Measurements from ENCODE around the gene UGCG.
"Not testable (repeated sequence)": the region's sequence is repeated elsewhere in the genome, so short reads cannot be mapped to it uniquely, and the experiment has no call there.

Gene UGCG

DNA sequence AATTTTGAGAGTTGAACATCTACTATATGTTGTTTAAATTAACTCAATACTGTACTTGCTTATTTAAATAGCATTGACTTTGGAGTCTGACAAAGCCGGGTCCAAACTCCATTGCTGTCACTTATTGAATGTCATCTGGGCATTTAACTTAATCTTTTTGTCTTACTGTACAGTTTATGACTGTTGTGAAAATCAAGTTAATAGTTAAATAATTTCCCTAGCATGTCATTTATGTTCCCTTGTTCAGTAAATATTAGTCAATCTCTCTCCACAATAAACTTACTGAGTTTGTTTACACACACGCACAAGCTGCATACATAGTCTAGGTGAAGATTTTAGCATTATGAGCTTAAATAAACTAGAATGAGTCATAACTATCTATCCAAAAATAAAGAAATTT, 6.3 kb upstream of the UGCG start:
- DNase-seq (ENCODE audit: extremely low read depth in 1 of 2, low read depth in 1 of 2), result no peak

DNA sequence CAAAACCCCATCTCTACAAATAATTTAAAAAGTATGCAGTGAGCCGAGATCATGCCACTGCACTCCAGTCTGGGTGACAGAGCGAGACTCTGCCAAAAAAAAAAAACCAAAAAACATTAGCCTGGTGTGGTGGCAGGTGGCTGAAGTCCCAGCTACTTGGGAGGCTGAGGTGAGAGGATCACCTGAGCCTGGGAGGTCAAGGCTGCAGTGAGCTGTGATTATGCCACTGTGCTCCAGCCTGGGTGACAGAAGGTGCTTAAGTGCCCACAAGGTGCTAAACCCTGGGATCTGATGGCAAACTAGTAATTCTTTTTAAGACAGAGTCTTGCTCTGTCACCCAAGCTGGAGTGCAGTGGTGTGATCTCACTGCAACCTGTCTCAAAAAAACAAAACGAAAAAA, 5.7 kb upstream of the UGCG start:
- DNase-seq (ENCODE audit: extremely low read depth in 1 of 2, low read depth in 1 of 2), result not testable (repeated sequence)

DNA sequence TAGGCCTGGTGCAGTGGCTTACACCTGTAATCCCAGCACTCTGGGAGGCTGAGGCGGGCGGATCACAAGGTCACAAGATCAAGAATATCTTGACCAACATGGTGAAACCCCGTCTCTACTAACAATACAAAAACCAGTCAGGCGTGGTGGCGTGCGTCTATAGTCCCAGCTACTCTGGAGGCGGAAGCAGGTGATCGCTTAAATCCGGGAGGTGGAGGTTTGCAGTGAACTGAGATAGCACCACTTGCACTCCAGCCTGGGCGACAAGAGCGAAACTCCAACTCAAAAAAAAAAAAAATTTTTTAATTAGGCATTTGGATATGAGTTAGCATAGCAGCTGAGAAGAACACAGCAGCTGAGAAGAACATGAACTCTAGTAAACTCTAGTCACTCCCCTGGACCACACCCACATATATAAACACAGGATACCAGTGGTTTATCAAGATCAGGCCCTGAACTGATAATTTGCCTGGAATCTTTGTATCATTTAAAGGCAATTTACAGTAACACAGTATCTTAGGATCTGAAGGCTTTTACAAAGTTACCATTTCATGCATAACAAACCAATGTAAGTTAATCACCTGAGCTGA, 4.6 kb upstream of the UGCG start:
- no peak for DNase-seq (ENCODE audit: extremely low read depth in 1 of 2, low read depth in 1 of 2)

DNA sequence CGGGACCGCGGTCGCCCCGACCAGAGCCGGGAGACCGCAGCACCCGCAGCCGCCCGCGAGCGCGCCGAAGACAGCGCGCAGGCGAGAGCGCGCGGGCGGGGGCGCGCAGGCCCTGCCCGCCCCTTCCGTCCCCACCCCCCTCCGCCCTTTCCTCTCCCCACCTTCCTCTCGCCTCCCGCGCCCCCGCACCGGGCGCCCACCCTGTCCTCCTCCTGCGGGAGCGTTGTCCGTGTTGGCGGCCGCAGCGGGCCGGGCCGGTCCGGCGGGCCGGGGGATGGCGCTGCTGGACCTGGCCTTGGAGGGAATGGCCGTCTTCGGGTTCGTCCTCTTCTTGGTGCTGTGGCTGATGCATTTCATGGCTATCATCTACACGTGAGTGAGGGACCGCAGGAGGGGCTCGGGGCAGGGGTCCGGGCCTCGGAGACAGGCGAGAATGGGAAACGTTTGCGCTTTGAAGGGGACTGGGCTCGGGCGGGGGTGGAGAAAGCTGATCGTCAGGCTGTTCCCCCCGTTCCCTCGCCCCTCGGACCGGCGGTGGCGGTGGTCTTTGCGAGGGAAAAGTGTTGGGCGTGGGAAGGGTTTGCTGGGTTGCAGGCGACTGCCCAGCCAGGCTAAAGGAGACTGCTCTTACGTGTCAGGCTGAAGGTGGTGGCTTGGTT, 457 bp downstream of the UGCG start:
- peak; percentile 6 to 46 for DNase-seq (ENCODE audit: extremely low read depth in 1 of 2, low read depth in 1 of 2)

DNA sequence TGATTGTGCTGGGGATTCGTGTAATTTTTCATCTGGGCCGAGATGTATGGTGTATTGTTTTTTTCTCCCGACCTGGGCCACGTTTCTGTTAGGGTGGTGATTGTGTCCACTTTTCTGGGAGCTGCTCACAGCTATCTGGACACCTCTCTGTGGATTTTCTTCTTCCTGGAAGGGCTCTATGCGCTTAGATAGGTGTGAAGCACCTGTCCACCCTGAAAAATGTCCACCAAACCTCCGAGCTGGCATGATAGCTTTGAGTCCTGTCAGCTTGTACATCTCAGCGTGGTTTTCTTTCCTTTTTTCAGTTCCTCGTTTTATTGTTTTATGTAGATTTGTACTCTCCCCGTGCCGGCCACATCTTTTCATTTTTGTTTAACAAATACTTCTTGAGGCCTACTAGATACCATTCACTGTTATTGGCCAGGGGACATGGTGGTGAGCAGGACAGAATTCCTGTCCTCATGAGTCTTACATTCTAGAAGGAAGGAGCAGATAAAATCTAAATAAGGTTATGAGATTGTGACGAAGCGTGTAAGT, 1.1 kb downstream of the UGCG start:
- no peak for DNase-seq (ENCODE audit: extremely low read depth in 1 of 2, low read depth in 1 of 2)

DNA sequence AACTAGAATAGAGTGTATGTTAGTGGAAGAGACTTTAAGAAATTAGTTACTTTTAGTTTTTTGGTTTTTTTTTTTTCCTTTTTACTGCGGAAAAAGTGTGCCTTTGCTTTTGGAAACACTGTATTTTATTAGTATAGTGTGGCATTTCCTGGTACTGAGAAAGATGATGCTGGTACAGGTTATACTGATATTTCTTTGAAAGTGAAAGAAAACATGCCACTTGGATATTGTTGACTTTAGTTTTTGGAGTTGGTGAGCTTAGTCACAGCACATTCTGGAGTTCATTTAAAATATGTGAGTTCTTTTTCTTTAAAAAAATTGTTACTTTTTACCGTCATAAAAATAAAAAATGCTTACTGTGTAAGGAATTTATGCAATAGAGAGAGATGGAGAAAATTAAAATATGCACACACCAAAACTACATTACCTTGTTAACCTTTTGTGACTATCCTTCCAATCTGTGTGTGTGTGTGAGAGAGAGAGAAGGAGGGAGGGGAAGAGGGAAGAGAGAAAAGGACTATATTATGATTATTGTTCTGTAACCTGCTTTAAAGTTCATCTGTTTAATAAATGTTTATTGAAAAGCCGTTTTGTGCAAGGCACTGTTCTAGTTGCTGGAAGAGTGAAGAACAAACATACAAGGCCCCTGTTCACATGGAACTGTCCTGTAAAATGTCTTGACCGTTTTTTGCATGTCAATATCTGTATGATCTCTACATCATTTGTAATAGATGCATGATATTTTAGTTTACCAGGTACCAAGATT, 1.9 kb downstream of the UGCG start:
- DNase-seq (ENCODE audit: extremely low read depth in 1 of 2, low read depth in 1 of 2), result no peak

DNA sequence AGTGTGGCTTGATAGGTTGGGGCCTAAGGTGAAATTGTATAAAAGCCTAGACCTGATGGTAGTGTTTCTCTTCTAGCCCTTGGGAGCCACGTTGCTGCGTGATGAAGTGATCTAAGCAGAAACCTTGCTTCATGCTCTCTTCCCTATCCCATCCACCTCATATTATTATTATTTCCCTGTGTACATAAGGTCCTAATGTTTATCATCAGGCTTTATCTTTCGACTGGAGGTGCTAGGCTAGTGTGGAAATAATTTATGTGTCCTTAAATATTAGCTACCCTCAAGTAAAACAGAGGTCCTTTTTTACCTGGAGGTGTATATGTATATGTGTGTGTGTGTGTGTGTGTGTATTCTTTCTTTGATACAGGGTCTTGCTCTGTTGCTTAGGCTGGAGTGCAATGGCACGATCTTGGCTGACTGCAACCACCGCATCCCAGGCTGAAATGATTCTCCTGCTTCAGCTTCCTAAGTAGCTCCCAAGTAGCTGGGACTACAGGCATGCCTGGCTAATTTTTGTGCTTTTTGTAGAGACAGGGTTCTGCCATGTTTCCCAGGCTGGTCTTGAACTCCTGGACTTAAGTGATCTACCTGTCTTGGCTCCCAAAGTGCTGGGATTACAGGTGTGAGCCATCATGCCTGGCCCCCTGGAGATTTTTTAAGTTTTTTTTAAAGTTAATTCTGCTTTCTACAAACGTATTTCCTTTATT, 3.7 kb downstream of the UGCG start:
- DNase-seq (ENCODE audit: extremely low read depth in 1 of 2, low read depth in 1 of 2), result no peak

DNA sequence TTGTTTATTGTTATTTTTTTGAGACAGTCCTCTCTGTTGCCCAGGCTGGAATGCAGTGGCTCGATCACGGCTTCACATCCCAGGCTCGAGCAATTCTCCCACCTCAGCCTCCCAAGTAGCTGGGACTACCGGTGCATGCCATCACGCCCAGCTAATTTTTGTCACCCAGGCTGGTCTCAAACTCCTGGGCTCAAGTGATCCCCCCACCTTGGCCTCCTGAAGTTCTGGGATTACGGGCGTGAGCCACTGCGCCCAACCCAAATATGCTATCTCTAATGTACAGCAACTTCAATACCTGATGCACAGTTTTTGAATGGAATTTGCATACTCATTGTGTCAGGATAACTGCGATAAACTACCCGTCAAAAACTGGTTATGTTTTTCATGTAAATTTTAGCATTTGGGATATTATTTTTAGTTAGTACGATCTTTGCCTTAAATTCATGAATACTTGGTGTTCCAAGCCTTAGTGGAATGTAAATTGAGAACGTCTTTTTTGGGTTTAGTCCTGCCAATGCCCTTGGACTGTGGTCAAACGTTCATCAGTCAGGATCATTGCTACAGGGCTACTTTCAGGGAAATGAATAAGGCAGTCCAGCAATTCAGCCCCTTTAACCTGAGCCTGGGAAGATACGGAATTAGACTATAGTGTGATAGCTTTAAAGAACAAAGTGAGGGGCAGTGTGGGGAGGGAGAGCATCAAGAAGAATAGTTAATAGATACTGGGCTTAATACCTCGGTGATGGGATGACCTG, 4.4 kb downstream of the UGCG start:
- no peak for DNase-seq (ENCODE audit: extremely low read depth in 1 of 2, low read depth in 1 of 2)

DNA sequence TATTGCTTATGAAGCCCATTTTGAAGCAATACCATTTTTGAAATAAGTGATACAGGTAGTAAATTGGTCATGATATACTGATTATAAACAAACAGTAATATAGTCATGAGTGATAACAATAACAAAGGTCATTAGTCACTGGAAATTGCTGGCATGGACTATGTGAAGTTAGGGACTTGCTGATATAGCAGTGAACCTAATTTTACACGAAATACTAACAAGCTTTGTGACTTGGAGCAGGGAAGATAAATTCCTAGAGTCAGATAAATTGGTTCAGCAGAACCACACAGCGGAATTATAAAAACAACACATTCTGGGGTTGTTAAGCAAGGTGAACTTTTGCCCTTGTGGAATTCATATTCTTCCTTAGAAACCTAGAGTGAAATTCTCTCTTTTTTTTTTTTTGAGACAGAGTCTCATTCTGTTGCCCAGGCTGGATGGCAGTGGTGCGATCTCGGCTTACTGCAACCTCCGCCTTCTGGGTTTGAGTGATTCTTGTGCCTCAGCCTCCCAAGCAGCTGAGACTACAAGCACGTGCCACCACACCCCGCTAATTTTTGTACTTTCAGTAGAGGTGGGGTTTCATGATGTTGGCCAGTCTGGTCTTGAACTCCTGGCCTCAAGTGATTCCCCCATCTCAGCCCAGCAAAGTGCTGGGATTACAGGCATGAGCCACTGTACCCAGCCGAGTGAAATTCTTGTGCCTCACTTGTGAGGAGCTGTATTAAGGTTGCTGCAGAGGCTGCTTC, 6.0 kb downstream of the UGCG start:
- no peak for DNase-seq (ENCODE audit: extremely low read depth in 1 of 2, low read depth in 1 of 2)

DNA sequence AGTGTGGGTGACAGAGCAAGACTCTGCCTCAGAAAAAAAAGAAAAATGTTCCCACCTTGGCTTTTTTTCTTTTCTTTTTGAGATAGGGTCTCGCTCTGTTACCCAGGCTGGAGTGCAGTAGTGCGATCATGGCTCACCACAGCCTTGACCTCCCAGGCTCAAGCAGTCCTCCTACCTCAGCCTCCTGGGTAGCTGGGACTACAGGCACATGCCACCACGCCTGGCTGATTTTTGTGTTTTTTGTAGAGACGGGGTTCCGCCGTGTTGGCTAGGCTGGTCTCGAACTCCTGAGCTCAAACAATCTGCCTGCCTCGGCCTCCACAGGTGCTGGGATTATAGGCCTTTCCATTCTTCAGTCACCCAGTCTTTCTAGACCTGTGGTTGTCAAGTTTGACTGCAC, 6.9 kb downstream of the UGCG start:
- DNase-seq (ENCODE audit: extremely low read depth in 1 of 2, low read depth in 1 of 2), result not testable (repeated sequence)

DNA sequence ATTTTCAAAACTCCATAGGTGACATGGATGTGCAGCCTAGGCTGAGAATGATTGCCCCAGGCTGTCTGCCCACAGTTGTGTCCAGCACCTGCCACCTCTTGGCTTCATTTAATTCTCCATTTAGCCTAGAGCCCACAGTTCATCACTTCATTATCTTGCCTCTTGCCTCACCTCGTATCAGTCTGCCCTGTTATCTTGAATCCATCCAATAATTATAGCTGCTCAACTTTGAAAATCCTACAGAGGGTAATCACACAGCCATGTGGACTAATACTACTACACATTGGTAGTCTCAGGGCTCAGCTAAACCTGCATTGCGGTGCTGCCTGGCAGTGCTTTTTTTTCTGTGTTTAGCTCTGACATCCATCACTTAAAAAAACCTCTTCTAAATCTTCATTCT, 7.4 kb downstream of the UGCG start:
- DNase-seq (ENCODE audit: extremely low read depth in 1 of 2, low read depth in 1 of 2), result no peak

DNA sequence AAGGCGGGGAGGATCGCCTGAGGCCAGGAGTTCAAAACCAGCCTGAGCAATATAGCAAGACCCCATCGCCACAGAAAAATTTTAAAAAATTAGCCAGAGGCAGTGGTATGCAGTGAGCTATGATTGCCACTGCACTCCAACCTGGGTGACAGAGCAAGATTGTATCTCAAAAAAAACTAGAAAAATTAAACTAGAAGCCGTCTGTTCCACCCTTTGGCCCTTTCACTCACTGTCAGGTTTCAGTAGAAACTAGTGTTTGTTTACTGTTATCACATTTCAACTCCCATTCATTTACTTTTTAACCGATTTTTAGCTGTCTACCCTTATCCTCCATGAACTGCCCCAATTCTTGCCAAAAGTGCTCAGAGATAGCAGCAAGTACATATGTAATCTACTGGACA, 8.3 kb downstream of the UGCG start:
- DNase-seq (ENCODE audit: extremely low read depth in 1 of 2, low read depth in 1 of 2), result no peak

DNA sequence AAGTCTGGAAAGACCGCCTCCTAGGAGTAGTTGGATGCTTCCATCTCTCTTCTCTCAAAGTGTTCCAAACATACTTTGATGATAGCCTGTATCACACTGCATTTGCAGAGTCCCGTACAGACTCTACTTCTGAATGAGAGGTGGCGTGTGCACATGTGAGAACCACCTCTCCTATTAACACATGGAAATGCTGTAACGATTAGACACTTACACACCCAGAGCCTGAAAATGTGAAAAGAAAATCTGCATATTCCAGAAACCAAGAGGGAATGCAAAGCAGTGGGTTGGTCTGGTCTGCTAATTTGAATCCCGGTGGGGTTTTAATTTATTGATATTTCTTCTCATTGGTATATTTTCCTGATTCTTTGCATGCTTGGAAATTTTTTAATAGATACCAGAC, 10.5 kb downstream of the UGCG start:
- DNase-seq (ENCODE audit: extremely low read depth in 1 of 2, low read depth in 1 of 2), result no peak

DNA sequence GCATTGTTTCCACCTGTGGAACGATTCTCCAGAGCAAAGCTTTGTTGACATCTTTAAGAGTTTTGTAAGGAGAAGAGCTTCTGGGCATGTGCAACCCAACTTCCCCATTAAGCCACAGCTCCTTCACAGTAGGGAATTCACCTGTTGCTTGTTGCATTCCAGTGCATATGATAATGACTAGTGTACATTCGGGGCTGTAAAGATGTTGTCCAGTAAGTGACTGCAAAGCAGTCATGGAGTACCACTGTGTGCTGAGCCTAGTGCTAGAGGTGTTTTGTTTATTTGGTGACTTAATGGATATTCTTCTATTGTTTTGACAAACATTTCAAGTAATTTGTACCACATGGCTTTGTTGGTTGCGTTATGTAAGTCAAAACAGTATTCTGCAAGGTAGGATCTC, 12.8 kb downstream of the UGCG start:
- no peak for DNase-seq (ENCODE audit: extremely low read depth in 1 of 2, low read depth in 1 of 2)

DNA sequence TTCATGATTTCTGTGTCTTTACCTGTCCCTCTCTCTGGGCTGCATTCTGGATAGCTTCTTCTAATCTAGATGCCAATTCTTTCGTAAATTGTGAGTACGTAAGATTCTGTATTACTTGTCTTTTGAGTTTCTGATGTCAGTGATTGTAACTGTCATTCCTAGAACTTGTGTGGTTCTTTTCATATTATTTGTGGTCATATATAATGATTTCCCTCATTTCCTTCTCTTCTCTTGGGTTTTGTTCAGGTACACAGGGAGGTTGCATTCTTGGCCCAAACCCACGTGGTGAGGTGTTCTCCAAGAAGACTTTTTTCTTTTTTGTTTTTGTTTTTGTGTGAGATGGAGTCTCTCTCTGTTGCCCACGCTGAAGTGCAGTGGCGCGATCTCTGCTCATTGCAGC, 13.8 kb downstream of the UGCG start:
- no peak for DNase-seq (ENCODE audit: extremely low read depth in 1 of 2, low read depth in 1 of 2)

DNA sequence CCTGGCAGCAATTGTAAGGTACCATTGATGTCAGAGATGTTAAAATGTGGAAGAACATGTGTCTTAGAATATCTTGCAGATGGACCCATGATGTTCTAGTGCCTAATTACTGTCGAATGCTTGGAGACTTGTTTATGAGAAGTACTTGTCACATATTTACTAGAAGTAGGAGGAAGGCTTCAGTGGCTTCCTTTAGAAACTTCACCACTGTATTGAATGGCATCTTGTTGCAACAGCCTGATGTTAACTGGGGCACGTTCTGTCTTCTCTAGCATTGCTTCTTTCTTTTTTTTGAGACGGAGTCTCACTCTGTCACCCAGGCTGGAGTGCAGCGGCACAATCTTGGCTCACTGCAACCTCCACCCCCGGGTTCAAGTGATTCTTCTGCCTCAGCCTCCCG, 16.5 kb downstream of the UGCG start:
- DNase-seq (ENCODE audit: extremely low read depth in 1 of 2, low read depth in 1 of 2), result no peak

DNA sequence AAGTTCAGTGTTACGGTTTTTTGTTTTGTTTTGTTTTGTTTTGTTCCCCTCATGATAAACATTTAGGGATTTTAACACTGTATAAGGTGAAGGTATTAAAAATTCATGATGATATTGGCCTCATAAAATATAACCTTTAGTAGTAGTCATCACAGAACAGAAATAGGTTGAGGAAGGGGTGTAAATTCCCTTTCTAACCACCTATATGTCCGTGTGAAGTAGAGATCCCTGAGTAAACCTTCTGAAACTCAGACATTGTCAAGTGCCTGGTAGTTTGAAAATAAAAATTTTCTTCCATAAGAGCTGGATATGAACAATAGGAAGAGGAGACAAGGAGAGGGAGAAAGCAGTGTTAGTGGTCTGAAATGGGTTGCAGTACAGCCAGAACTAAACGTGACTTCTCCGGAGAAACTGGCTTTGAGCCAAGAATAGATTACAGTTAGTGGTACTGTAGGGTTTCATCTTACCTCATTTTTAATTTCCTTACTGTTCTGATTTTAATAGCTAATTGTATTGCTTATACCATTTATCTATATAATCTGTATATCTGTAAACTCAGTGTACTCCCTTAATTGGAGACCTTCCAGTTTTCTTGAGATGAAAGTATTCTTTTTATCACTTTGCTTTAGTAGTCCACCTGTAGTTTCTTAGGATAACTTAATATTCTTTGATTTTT, 18.3 kb downstream of the UGCG start:
- DNase-seq (ENCODE audit: extremely low read depth in 1 of 2, low read depth in 1 of 2), result no peak

DNA sequence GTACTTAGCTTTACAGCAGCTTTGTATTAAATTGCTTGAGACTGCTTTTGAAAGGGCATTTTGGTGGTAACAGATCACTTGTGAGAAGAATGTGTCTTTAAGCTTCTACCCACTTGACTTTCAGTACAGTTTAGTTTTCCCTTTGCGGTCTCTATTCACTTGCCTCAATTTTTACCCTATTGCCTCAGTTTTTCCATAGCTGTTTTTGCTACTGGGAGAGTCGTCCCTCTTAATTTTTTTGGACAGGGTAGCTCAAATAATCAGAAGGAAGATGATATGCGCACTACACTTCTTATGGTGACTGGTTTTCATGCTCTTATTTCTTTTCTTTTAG, 18.8 kb downstream of the UGCG start:
- no peak for DNase-seq (ENCODE audit: extremely low read depth in 1 of 2, low read depth in 1 of 2)

DNA sequence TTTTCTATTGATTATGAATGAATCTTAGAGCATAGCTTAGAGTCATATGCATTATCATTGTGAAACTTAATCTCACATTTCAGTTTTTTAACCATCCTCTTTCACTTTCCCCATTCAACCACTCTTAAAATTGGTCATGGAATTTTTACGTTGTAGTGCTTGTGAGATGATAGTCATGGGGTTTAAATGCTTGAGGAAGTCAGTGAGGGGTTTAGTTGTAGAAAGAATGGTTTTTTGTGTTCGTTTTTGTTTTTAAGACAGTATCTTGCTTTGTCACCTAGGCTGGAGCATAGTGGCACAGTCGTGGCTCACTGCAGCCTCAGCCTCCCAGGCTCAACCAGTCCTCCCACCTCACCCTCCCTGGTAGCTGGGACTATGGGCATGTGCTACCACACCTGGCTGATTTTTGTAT, 19.6 kb downstream of the UGCG start:
- no peak for DNase-seq (ENCODE audit: extremely low read depth in 1 of 2, low read depth in 1 of 2)

DNA sequence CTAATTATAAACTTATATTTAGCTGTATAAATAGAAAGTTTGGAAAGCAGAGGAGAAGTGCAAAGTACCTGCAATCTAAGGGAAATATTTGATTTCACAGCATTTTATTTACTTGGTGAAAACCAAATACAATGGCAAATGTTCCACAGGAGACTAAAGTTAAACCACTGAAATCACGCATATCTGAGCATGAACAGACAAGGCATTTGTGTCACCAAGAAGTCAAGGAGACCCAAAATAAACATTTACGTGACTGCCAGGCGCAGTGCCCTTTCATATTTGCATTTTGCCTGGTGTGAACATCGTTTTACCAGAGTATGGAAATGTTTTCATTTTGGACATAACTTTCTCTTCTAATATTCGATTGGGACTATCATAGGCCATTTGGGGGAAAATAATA, 20.6 kb downstream of the UGCG start:
- no peak for DNase-seq (ENCODE audit: extremely low read depth in 1 of 2, low read depth in 1 of 2)
